ENCODE data around the gene URAD.

URAD gene

GRCh38 chr13:27997904-27998522 lies 9.5 kb upstream of the URAD start:
- DNase-seq, result peak; percentile 37

GRCh38 chr13:27991881-27992280 lies 3.4 kb upstream of the URAD start:
- DNase-seq, result no peak

GRCh38 chr13:27985600-27985999 lies 2.9 kb downstream of the URAD start:
- DNase-seq, result no peak

GRCh38 chr13:27982361-27982760 lies 6.1 kb downstream of the URAD start:
- no peak for DNase-seq

- no peak for DNase-seq
These were observed 7.3 kb downstream of the URAD start for GRCh38 chr13:27981006-27981708.

GRCh38 chr13:27980280-27980998 lies 8.1 kb downstream of the URAD start:
- DNase-seq, result no peak

GRCh38 chr13:27979765-27980279 lies 8.7 kb downstream of the URAD start:
- no peak for DNase-seq

- DNase-seq, result no peak
These were observed 9.4 kb downstream of the URAD start for GRCh38 chr13:27979001-27979643.

GRCh38 chr13:27978301-27978968 lies 10.1 kb downstream of the URAD start:
- DNase-seq, result no peak

GRCh38 chr13:27977476-27978300 lies 10.8 kb downstream of the URAD start:
- DNase-seq, result no peak

GRCh38 chr13:27976362-27977091 lies 12.0 kb downstream of the URAD start:
- no peak for DNase-seq

- DNase-seq, result no peak
These were observed 12.7 kb downstream of the URAD start for GRCh38 chr13:27975564-27976361.

GRCh38 chr13:27973961-27974662 lies 14.4 kb downstream of the URAD start:
- no peak for DNase-seq

GRCh38 chr13:27973291-27973690 lies 15.2 kb downstream of the URAD start:
- no peak for DNase-seq

GRCh38 chr13:27972478-27972820 lies 16.0 kb downstream of the URAD start:
- DNase-seq, result no peak

GRCh38 chr13:27971776-27972477 lies 16.6 kb downstream of the URAD start:
- DNase-seq, result no peak

GRCh38 chr13:27971236-27971645 lies 17.3 kb downstream of the URAD start:
- DNase-seq, result no peak

- no peak for DNase-seq
These were observed 17.9 kb downstream of the URAD start for GRCh38 chr13:27970382-27971235.
